HCT116 (cell line): Measurements from ENCODE around the gene SEMA3G. TPM values are rescaled to one million over a fixed set of nuclear protein-coding genes. Genes with fewer than 3 reads are reported as not detected.

Experiments
- ATAC-seq: fragments of 200-7000 bp; cut with Tn5 transposase; 2 replicates; pipeline ENCODE4 v1.9.1; 2020; ENCODE audit warnings: mild to moderate bottlenecking, moderate library complexity
- BruUV-seq: library from RNA; stranded (reverse); fragments of 400-500 nt; replicated peaks from 2 replicates; lab custom pipeline; 2021; lab: Mats Ljungman, UMichigan
- CTCF ChIA-PET: fragments of 300-600 bp; sonication (Branson Sonifier 250); formaldehyde crosslinking; loops from one replicate; lab custom pipeline; 2021; ENCODE audit warnings: antibody characterized with exemption; lab: Charles Lee
- POLR2A ChIA-PET: fragments of 300-600, 350-600 bp; sonication (Branson Sonifier 250); formaldehyde crosslinking; loops from one replicate; lab custom pipeline; 2021; ENCODE audit warnings: antibody characterized with exemption; lab: Charles Lee
- RAD21 ChIA-PET, 2 experiments: fragments of 300-600 bp; sonication (Branson Sonifier 250); formaldehyde crosslinking; loops; one replicate each; lab custom pipeline; 2023; ENCODE audit warnings: low total read pairs in 2 of 2; ENCODE audit not compliant: uncharacterized antibody in 2 of 2, unreplicated experiment in 2 of 2, low non-redundant PET in 1 of 2; lab: Charles Lee
- DNase-seq: peaks from one replicate; pipeline ENCODE4 v3.0.0-alpha.2; 2010; ENCODE audit warnings: low read depth, low spot score
- H2AFZ ChIP-seq: fragments of 200-600 bp; shearing (Covaris generic), sonication (generic); 2 replicates; pipeline ENCODE4 v1.6.1; 2017; ENCODE audit warnings: low read depth, mixed run types, mixed read lengths, antibody characterized with exemption, low read length; ENCODE audit not compliant: poor library complexity, severe bottlenecking
- H3K27ac ChIP-seq: 2 replicates; pipeline ENCODE4 v1.5.1; 2012; ENCODE audit warnings: low read depth, low read length
- H3K27me3 ChIP-seq: fragments of 200-600 bp; sonication (generic); 2 replicates; pipeline ENCODE4 v1.6.1; 2016; ENCODE audit warnings: mixed run types, low read length, mixed read lengths; ENCODE audit not compliant: insufficient read depth
- H3K36me3 ChIP-seq, 2 experiments: fragments of 200-500 bp in 1 of 2; fragments of 200-600 bp in 1 of 2; sonication (Bioruptor generic) in 1 of 2; sonication (generic) in 1 of 2; 2 replicates each; pipeline versions ENCODE4 v1.5.1 to v1.6.1; 2014 to 2016; ENCODE audit warnings: low read length in 2 of 2, inconsistent platforms in 1 of 2, mixed read lengths in 1 of 2, mixed run types in 1 of 2; ENCODE audit not compliant: insufficient read depth in 2 of 2, control insufficient read depth in 1 of 2
- H3K4me1 ChIP-seq, 2 experiments: fragments of 200-600 bp in 1 of 2; sonication (generic) in 1 of 2; 2 replicates each; pipeline versions ENCODE4 v1.5.1 to v1.6.1; 2012 to 2017; ENCODE audit warnings: low read length in 2 of 2, inconsistent platforms in 1 of 2, mild to moderate bottlenecking in 1 of 2, mixed read lengths in 1 of 2, mixed run types in 1 of 2, moderate library complexity in 1 of 2; ENCODE audit not compliant: insufficient read depth in 2 of 2, control insufficient read depth in 1 of 2
- H3K4me2 ChIP-seq: fragments of 200-600 bp; sonication (generic); 2 replicates; pipeline ENCODE4 v1.6.1; 2017; ENCODE audit warnings: mixed run types, low read length, mixed read lengths
- H3K4me3 ChIP-seq, 2 experiments: fragments of 200-600 bp in 1 of 2; sonication (generic) in 1 of 2; replicated peaks in 1 of 2; 2 replicates each; pipeline ENCODE4 v1.5.1; 2011 to 2016; ENCODE audit warnings: low read length in 2 of 2, control low read depth in 1 of 2, low read depth in 1 of 2, mild to moderate bottlenecking in 1 of 2, mixed read lengths in 1 of 2, mixed run types in 1 of 2
- H3K79me2 ChIP-seq: fragments of 200-600 bp; sonication (generic); 2 replicates; pipeline ENCODE4 v1.6.1; 2017; ENCODE audit warnings: mild to moderate bottlenecking, mixed run types, low read length, moderate library complexity, mixed read lengths; ENCODE audit not compliant: insufficient read depth
- H3K9ac ChIP-seq: fragments of 200-600 bp; sonication (generic); 2 replicates; pipeline ENCODE4 v1.6.1; 2016; ENCODE audit warnings: low read length, mixed read lengths
- H3K9me2 ChIP-seq: fragments of 200-600 bp; sonication (generic), shearing (Covaris generic); 2 replicates; pipeline ENCODE4 v1.6.1; 2017; ENCODE audit warnings: mixed run types, mild to moderate bottlenecking, moderate library complexity; ENCODE audit not compliant: insufficient read depth
- H3K9me3 ChIP-seq, 2 experiments: fragments of 200-500 bp in 1 of 2; fragments of 200-600 bp in 1 of 2; sonication (Bioruptor generic) in 1 of 2; sonication (generic) in 1 of 2; 2 replicates each; pipeline ENCODE4 v1.6.1; 2014 to 2017; ENCODE audit warnings: low read length in 2 of 2, mixed read lengths in 2 of 2, inconsistent platforms in 1 of 2, low read depth in 1 of 2, mild to moderate bottlenecking in 1 of 2, mixed run types in 1 of 2, moderate library complexity in 1 of 2; ENCODE audit not compliant: control insufficient read depth in 1 of 2, insufficient read depth in 1 of 2
- H4K20me1 ChIP-seq: fragments of 200-600 bp; sonication (generic), shearing (Covaris generic); 2 replicates; pipeline ENCODE4 v1.6.1; 2017; ENCODE audit warnings: mixed run types, mild to moderate bottlenecking, moderate library complexity; ENCODE audit not compliant: insufficient read depth
- ATF3 ChIP-seq: IDR thresholded peaks from 2 replicates; pipeline ENCODE4 v1.6.1; 2012
- CBX3 ChIP-seq: IDR thresholded peaks from 2 replicates; pipeline ENCODE4 v1.6.1; 2012; ENCODE audit warnings: low read depth
- CTCF ChIP-seq, 3 experiments: fragments of 200-600 bp in 1 of 3; sonication (generic) in 1 of 3; IDR thresholded peaks in 2 of 3; conservative IDR thresholded peaks in 1 of 3; 2 replicates each; pipeline ENCODE4 v1.5.1; 2012 to 2017; ENCODE audit warnings: low read depth in 2 of 3, low read length in 2 of 3, antibody characterized with exemption in 1 of 3, borderline replicate concordance in 1 of 3, control low read depth in 1 of 3, mild to moderate bottlenecking in 1 of 3, mixed read lengths in 1 of 3, mixed run types in 1 of 3, moderate library complexity in 1 of 3; ENCODE audit not compliant: insufficient read depth in 1 of 3
- EGR1 ChIP-seq: IDR thresholded peaks from 2 replicates; pipeline ENCODE4 v1.6.1; 2012; ENCODE audit warnings: low read depth
- ELF1 ChIP-seq: IDR thresholded peaks from 2 replicates; pipeline ENCODE4 v1.6.1; 2012; ENCODE audit warnings: low read depth, borderline replicate concordance
- EZH2 ChIP-seq: fragments of 200-600 bp; sonication (generic); IDR thresholded peaks from 2 replicates; pipeline ENCODE4 v1.6.1; 2017; ENCODE audit warnings: antibody characterized with exemption, mixed run types
- EZH2phosphoT487 ChIP-seq: fragments of 200-600 bp; IDR thresholded peaks from 2 replicates; pipeline ENCODE4 v1.6.1; 2018; ENCODE audit warnings: antibody characterized with exemption, borderline replicate concordance
- JUND ChIP-seq: IDR thresholded peaks from 2 replicates; pipeline ENCODE4 v1.6.1; 2012
- POLR2A ChIP-seq: IDR thresholded peaks from 2 replicates; pipeline ENCODE4 v1.7.0; 2011; ENCODE audit warnings: borderline replicate concordance; ENCODE audit not compliant: insufficient read depth, insufficient read length; ENCODE audit errors: extremely low read depth
- RAD21 ChIP-seq: IDR thresholded peaks from 2 replicates; pipeline ENCODE4 v1.6.1; 2012; ENCODE audit warnings: low read depth, mild to moderate bottlenecking
- REST ChIP-seq: IDR thresholded peaks from 2 replicates; pipeline ENCODE4 v1.6.1; 2012; ENCODE audit warnings: low read depth
- SP1 ChIP-seq: IDR thresholded peaks from 2 replicates; pipeline ENCODE4 v1.6.1; 2012; ENCODE audit warnings: low read depth
- YY1 ChIP-seq: IDR thresholded peaks from 2 replicates; pipeline ENCODE4 v1.6.1; 2011; ENCODE audit warnings: low read length, low read depth, moderate library complexity, mild to moderate bottlenecking; ENCODE audit not compliant: insufficient replicate concordance; ENCODE audit errors: extremely low read depth
- ZFX ChIP-seq: fragments of 450-650 bp; IDR thresholded peaks from 2 replicates; pipeline ENCODE4 v1.6.1; 2017
- intact Hi-C: fragments of 100-400 bp; cut with micrococcal nuclease; formaldehyde crosslinking; loops from 2 replicates; pipeline ENCODE4 v1.10.0; 2022
- total RNA-seq: library from RNA; stranded (reverse); gene quantifications from one replicate; pipeline ENCODE4 v1.2.1, GENCODE V29; 2021; ENCODE audit not compliant: unreplicated experiment

The SEMA3G gene
- total RNA-seq, 1 experiment from 2014 or later, result 4.2 TPM

- no peaks in the 10 kb centered on the region for H4K20me1 ChIP-seq
- BruUV-seq, result no TSS peak
- TF ChIP-seq YY1 (no peak), CBX3 (no peak), ATF3 (no peak)
- peaks cover 9% of the 10 kb centered on the region for H3K79me2 ChIP-seq
- POLR2A ChIA-PET, result no interaction called here
- intact Hi-C loops, result no loop called here
- no peaks in the 10 kb centered on the region for H3K27me3 ChIP-seq
- H3K4me1 ChIP-seq, result no peaks in the 10 kb centered on the region
- H3K9me3 ChIP-seq, result no peaks in the 10 kb centered on the region
- ATAC-seq, result no peak
- H3K4me2 ChIP-seq, result no peak overlapping the region
- H3K9ac ChIP-seq, result no peak overlapping the region
- no peak overlapping the region for H3K4me3 ChIP-seq
- DNase-seq, result no peak
- H2AFZ ChIP-seq, result no peak overlapping the region
- H3K27ac ChIP-seq, result no peak overlapping the region
- H3K9me2 ChIP-seq, result no peaks in the 10 kb centered on the region
- CTCF ChIA-PET, result no interaction called here
- RAD21 ChIA-PET, result no interaction called here
- peaks cover 31 to 67% of the 10 kb centered on the region in 2 experiments for H3K36me3 ChIP-seq
Measured at GRCh38 chr3:52403271-52403841, 41.5 kb downstream of the SEMA3G start.

- Histone ChIP-seq H3K9me2 (no peaks in the 10 kb centered on the region), H3K4me1 (no peaks in the 10 kb centered on the region), H3K4me2 (no peak overlapping the region), H3K79me2 (peaks cover 3% of the 10 kb centered on the region; the same call in 1 of the 2 replicates), H3K36me3 (peaks cover 31 to 61% of the 10 kb centered on the region in 2 experiments), H3K27me3 (no peaks in the 10 kb centered on the region), H3K9ac (no peak overlapping the region), H4K20me1 (no peaks in the 10 kb centered on the region), H2AFZ (no peak overlapping the region), H3K4me3 (no peak overlapping the region), H3K9me3 (no peaks in the 10 kb centered on the region), H3K27ac (no peak overlapping the region)
- intact Hi-C loops, result no loop called here
- DNase-seq, result no peak
- ChIA-PET CTCF (no interaction called here), RAD21 (no interaction called here), POLR2A (no interaction called here)
- ATAC-seq, result no peak
- no TSS peak for BruUV-seq
- TF ChIP-seq RAD21 (no peak), ATF3 (no peak), SP1 (no peak), EZH2phosphoT487 (no peak), ZFX (no peak), REST (no peak), CBX3 (no peak), YY1 (no peak), ELF1 (no peak), CTCF (IDR thresholded peaks at IDR 0.05 in 2 of 3, conservative IDR thresholded peaks at IDR 0.05 in 1 of 3; ENCODE audit: borderline replicate concordance in 1 of 3, insufficient read depth in 1 of 3, low read depth in 2 of 3, low read length in 2 of 3) (no peak), POLR2A (no peak), EZH2 (no peak), JUND (no peak), EGR1 (no peak)
Measured at GRCh38 chr3:52402706-52403270, 42.1 kb downstream of the SEMA3G start.
